ENCODE results near the gene SLC36A1.
A peak's percentile ranks its signal among the peaks of the same experiment; 100 is the strongest.
"Not testable (repeated sequence)": the region's sequence is repeated elsewhere in the genome, so short reads cannot be mapped to it uniquely, and the experiment has no call there.

SLC36A1 gene

GRCh38 chr5:151414536-151414935 is 32.9 kb upstream of the SLC36A1 start:
- no peak for DNase-seq (ENCODE audit: low spot score)
- TF ChIP-seq CTCF (IDR thresholded peaks at IDR 0.05; ENCODE audit: borderline replicate concordance, control extremely low read depth, extremely low read depth, insufficient read depth, missing control alignments), result no peak
- in situ Hi-C loops (cut with MboI; ENCODE audit: low sequenced_read_pairs, unreplicated experiment), result no loop called here

- DNase-seq (ENCODE audit: low spot score), result no peak
- TF ChIP-seq CTCF (IDR thresholded peaks at IDR 0.05; ENCODE audit: borderline replicate concordance, control extremely low read depth, extremely low read depth, insufficient read depth, missing control alignments), result no peak
- in situ Hi-C loops (cut with MboI; ENCODE audit: low sequenced_read_pairs, unreplicated experiment), result no loop called here
These were observed 29.7 kb upstream of the SLC36A1 start for GRCh38 chr5:151417712-151418111.

- in situ Hi-C loops (cut with MboI; ENCODE audit: low sequenced_read_pairs, unreplicated experiment), result no loop called here
- no peak for DNase-seq (ENCODE audit: low spot score)
- no peak for TF ChIP-seq CTCF (IDR thresholded peaks at IDR 0.05; ENCODE audit: borderline replicate concordance, control extremely low read depth, extremely low read depth, insufficient read depth, missing control alignments)
These were observed 27.3 kb upstream of the SLC36A1 start for GRCh38 chr5:151420127-151420526.

DNA sequence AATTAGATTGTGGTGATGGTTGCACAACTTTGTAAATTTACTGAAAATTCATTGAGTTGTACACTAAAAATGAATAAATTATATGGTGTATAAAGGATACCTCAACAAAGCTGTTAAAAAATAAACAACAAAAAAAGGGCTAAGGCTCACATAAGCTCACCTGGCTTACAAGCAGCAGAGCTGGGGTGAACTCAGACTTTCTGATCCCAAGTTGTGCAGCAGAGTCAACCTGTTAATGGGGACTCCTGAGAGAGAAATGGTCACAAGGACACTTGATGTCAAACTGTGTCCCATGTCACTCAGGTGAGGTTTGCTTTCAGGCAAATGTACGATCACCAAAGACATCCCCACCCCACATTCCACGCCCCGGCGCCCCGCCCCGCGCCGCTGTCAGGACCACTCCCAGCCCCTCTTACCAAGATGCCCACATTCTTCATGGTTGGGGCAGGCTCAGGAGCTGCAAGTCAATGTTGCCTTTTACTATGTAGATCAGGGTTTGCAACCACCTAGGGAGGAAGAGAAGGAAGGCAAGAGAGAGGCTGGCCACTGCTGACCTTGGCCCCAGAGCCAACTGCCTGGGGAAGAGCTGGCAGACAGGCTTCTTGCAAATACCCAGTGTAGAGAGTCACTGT is 22.4 kb upstream of the SLC36A1 start:
- DNase-seq (ENCODE audit: low spot score), result no peak
- no peak for TF ChIP-seq CTCF (IDR thresholded peaks at IDR 0.05; ENCODE audit: borderline replicate concordance, control extremely low read depth, extremely low read depth, insufficient read depth, missing control alignments)
- in situ Hi-C loops (cut with MboI; ENCODE audit: low sequenced_read_pairs, unreplicated experiment), result no loop called here

DNA sequence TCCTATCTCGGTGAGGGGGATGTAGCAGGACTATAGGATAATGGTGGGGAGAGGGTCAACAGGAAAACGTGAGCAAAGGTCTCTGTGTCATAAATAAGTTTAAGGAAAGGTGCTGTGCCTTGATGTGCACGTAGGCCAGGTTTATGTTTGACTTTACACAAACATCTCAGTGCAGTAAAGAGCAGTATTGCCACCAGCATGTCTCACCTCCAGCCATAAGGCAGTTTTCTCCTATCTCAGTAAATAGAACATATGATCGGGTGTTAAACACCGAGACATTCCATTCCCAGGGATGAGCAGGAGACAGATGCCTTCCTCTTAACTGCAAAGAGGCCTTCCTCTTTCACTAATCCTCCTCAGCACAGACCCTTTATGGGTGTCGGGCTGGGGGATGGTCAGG is 21.1 kb upstream of the SLC36A1 start:
- in situ Hi-C loops (cut with MboI; ENCODE audit: low sequenced_read_pairs, unreplicated experiment); DNase-seq (ENCODE audit: low spot score): not testable (repeated sequence)

GRCh38 chr5:151427258-151427657 is 20.1 kb upstream of the SLC36A1 start:
- no peak for TF ChIP-seq CTCF (IDR thresholded peaks at IDR 0.05; ENCODE audit: borderline replicate concordance, control extremely low read depth, extremely low read depth, insufficient read depth, missing control alignments)
- in situ Hi-C loops (cut with MboI; ENCODE audit: low sequenced_read_pairs, unreplicated experiment), result no loop called here
- peak; percentile 83 for DNase-seq (ENCODE audit: low spot score)

DNA sequence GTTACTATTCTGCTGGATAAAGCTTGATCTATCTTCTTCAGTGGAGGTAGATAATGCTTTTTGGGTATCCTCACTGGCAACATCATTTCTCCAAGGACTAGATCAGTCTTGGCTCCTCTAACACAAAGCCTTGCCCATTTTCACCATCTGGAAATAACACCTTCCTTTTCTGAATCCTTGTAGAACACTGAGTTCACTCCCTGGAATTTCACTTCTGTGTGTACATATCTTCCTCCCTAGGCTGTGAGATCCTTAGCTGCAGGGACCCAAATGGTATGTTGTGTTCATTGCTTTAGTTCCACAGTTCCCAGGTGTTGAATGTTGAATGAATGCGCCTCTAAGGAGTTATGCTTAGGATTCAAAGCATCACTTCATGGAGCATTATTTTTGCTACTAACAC is 16.7 kb upstream of the SLC36A1 start:
- no peak for TF ChIP-seq CTCF (IDR thresholded peaks at IDR 0.05; ENCODE audit: borderline replicate concordance, control extremely low read depth, extremely low read depth, insufficient read depth, missing control alignments)
- in situ Hi-C loops (cut with MboI; ENCODE audit: low sequenced_read_pairs, unreplicated experiment), result loop anchor here (10.0 kb wide), 1 partner anchor 214 kb away; no protein-coding TSS in a partner anchor
- no peak for DNase-seq (ENCODE audit: low spot score)

All from GM13976 (cell line).